OCI-LY1 (cell line): Measurements from ENCODE around the gene PDE4D.

Source experiments
- H2AFZ ChIP-seq: fragments of 200-600 bp; sonication (generic), shearing (Covaris generic); 2 replicates; pipeline ENCODE4 v1.6.0; 2014; ENCODE audit warnings: antibody characterized with exemption, mild to moderate bottlenecking, low read length
- H3F3A ChIP-seq: fragments of 200-600 bp; sonication (generic), shearing (Covaris generic); 2 replicates; pipeline ENCODE4 v1.6.0; 2014; ENCODE audit warnings: mild to moderate bottlenecking, antibody characterized with exemption, low read length, moderate library complexity; ENCODE audit not compliant: insufficient read depth
- H3K27ac ChIP-seq: fragments of 200-600 bp; sonication (generic); 2 replicates; pipeline ENCODE4 v1.5.1; 2014; ENCODE audit warnings: low read length, mixed run types, mild to moderate bottlenecking, low read depth; ENCODE audit not compliant: poor library complexity, severe bottlenecking
- H3K27me3 ChIP-seq: fragments of 200-600 bp; sonication (generic); 2 replicates; pipeline ENCODE4 v1.6.0; 2014; ENCODE audit warnings: antibody characterized with exemption, mild to moderate bottlenecking, low read length, moderate library complexity; ENCODE audit not compliant: insufficient read depth
- H3K36me3 ChIP-seq: fragments of 200-600 bp; sonication (generic); 2 replicates; pipeline ENCODE4 v1.6.1; 2014; ENCODE audit warnings: mild to moderate bottlenecking, antibody characterized with exemption, low read length, moderate library complexity, mixed read lengths; ENCODE audit not compliant: insufficient read depth
- H3K4me1 ChIP-seq: fragments of 200-600 bp; sonication (generic); 2 replicates; pipeline ENCODE4 v1.5.1; 2014; ENCODE audit warnings: mild to moderate bottlenecking, low read length, moderate library complexity; ENCODE audit not compliant: insufficient read depth, severe bottlenecking
- H3K4me2 ChIP-seq: fragments of 200-600 bp; sonication (generic), shearing (Covaris generic); 2 replicates; pipeline ENCODE4 v1.6.1; 2014; ENCODE audit warnings: low read length
- H3K4me3 ChIP-seq: fragments of 200-600 bp; sonication (generic); 2 replicates; pipeline ENCODE4 v1.5.1; 2014; ENCODE audit warnings: low read length, low read depth, mild to moderate bottlenecking, mixed read lengths; ENCODE audit not compliant: poor library complexity, severe bottlenecking
- H3K79me2 ChIP-seq: fragments of 200-600 bp; shearing (Covaris generic); 2 replicates; pipeline ENCODE4 v1.6.1; 2016; ENCODE audit warnings: mixed run types, low read length, mixed read lengths; ENCODE audit not compliant: insufficient read depth
- H3K9ac ChIP-seq: fragments of 200-600 bp; sonication (generic), shearing (Covaris generic); 2 replicates; pipeline ENCODE4 v1.6.1; 2014; ENCODE audit warnings: mild to moderate bottlenecking, low read length, mixed read lengths
- H3K9me2 ChIP-seq: fragments of 200-600 bp; sonication (generic), shearing (Covaris generic); 2 replicates; pipeline ENCODE4 v1.6.1; 2014; ENCODE audit warnings: low read depth, mild to moderate bottlenecking, low read length, mixed read lengths
- H3K9me3 ChIP-seq: fragments of 200-600 bp; shearing (Covaris generic); 2 replicates; pipeline ENCODE4 v1.6.1; 2014; ENCODE audit warnings: low read length, mixed read lengths
- H4K20me1 ChIP-seq: fragments of 200-600 bp; sonication (generic), shearing (Covaris generic); 2 replicates; pipeline ENCODE4 v1.6.0; 2016; ENCODE audit warnings: mild to moderate bottlenecking, low read length; ENCODE audit not compliant: insufficient read depth
- EZH2 ChIP-seq: fragments of 200-600 bp; sonication (generic), shearing (Covaris generic); IDR thresholded peaks from 2 replicates; pipeline ENCODE4 v1.8.0; 2017; ENCODE audit warnings: borderline replicate concordance, mixed run types, mild to moderate bottlenecking, antibody characterized with exemption, low read length, moderate library complexity, mixed read lengths
- TF ChIP-seq, protein P1 (sequence below): fragments of 200-600 bp; sonication (generic), shearing (Covaris generic); IDR thresholded peaks from 2 replicates; pipeline ENCODE4 v1.5.1; 2017; ENCODE audit warnings: mild to moderate bottlenecking, antibody characterized with exemption, low read length, moderate library complexity, mixed read lengths

The PDE4D gene

DNA sequence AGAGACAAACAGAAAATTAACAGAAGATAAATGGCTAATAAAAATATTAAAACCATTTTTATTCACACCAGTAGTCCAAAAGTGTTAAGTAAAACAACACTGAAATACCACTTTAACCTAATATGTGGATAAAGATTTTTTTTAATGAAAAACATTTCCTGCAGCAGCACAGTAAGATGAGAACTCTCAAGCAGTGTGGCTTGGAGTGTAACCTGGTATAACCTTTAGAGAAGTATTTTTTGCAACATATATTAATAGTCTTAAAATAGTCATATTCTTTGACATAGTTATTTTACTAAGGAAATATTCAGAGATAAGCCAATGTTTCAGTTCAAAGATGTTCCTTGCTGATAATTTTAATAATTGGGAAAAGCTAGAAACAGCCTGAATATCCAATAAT, 644.4 kb downstream of the PDE4D start:
- Histone ChIP-seq H3K4me1 (no peaks in the 10 kb centered on the region), H2AFZ (no peak overlapping the region), H3K36me3 (no peaks in the 10 kb centered on the region), H3K27ac (no peak overlapping the region), H3K4me3 (no peak overlapping the region), H3K9ac (no peak overlapping the region), H3K79me2 (no peaks in the 10 kb centered on the region), H3K9me3 (no peaks in the 10 kb centered on the region), H3F3A (no peaks in the 10 kb centered on the region), H4K20me1 (no peaks in the 10 kb centered on the region), H3K27me3 (no peaks in the 10 kb centered on the region), H3K4me2 (no peak overlapping the region), H3K9me2 (no peaks in the 10 kb centered on the region)
- TF ChIP-seq EZH2 = no peak
- TF ChIP-seq, protein P1, sequence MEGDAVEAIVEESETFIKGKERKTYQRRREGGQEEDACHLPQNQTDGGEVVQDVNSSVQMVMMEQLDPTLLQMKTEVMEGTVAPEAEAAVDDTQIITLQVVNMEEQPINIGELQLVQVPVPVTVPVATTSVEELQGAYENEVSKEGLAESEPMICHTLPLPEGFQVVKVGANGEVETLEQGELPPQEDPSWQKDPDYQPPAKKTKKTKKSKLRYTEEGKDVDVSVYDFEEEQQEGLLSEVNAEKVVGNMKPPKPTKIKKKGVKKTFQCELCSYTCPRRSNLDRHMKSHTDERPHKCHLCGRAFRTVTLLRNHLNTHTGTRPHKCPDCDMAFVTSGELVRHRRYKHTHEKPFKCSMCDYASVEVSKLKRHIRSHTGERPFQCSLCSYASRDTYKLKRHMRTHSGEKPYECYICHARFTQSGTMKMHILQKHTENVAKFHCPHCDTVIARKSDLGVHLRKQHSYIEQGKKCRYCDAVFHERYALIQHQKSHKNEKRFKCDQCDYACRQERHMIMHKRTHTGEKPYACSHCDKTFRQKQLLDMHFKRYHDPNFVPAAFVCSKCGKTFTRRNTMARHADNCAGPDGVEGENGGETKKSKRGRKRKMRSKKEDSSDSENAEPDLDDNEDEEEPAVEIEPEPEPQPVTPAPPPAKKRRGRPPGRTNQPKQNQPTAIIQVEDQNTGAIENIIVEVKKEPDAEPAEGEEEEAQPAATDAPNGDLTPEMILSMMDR = no peak

GRCh38 chr5:59246882-59247281, 646.6 kb downstream of the PDE4D start:
- TF ChIP-seq EZH2 = no peak
- TF ChIP-seq, protein P1 = no peak

GRCh38 chr5:59246145-59246869, 647.2 kb downstream of the PDE4D start:
- H3K4me3 ChIP-seq = no peak overlapping the region
- no peak overlapping the region for H3K27ac ChIP-seq
- H3K27me3 ChIP-seq = no peaks in the 10 kb centered on the region

More at GRCh38 chr5:59246882-59247281, 646.6 kb downstream of the PDE4D start:
- Histone ChIP-seq H3K4me2 (no peak overlapping the region), H3K36me3 (no peaks in the 10 kb centered on the region), H3K9me3 (no peaks in the 10 kb centered on the region), H3K4me3 (no peak overlapping the region), H3K4me1 (no peaks in the 10 kb centered on the region), H3K9me2 (no peaks in the 10 kb centered on the region), H3F3A (no peaks in the 10 kb centered on the region), H3K9ac (no peak overlapping the region), H3K79me2 (no peaks in the 10 kb centered on the region), H2AFZ (no peak overlapping the region), H3K27me3 (no peaks in the 10 kb centered on the region), H3K27ac (no peak overlapping the region), H4K20me1 (no peaks in the 10 kb centered on the region)

More at GRCh38 chr5:59246145-59246869, 647.2 kb downstream of the PDE4D start:
- Histone ChIP-seq H3F3A (no peaks in the 10 kb centered on the region), H2AFZ (no peak overlapping the region), H3K4me2 (no peak overlapping the region), H3K79me2 (no peaks in the 10 kb centered on the region), H3K4me1 (no peaks in the 10 kb centered on the region), H3K9me2 (no peaks in the 10 kb centered on the region), H3K36me3 (no peaks in the 10 kb centered on the region), H3K9ac (no peak overlapping the region), H4K20me1 (no peaks in the 10 kb centered on the region), H3K9me3 (no peaks in the 10 kb centered on the region)
- TF ChIP-seq, protein P1 = no peak
- no peak for TF ChIP-seq EZH2
